Activated CD8-positive, alpha-beta memory T cell treated with anti-CD3 and anti-CD28 coated beads, Interleukin-2, amount 50 U/mL, for 24 hours (primary cell): ENCODE measurements around the gene PRDM15.

Experiments
- DNase-seq: peaks from one replicate; pipeline ENCODE4 v3.0.0-alpha.2; 2020; ENCODE audit errors: extremely low read depth

PRDM15 gene

GRCh38 chr21:41843584-41843983 is 35.6 kb downstream of the PRDM15 start:
- no peak for DNase-seq

GRCh38 chr21:41840880-41841279 is 38.3 kb downstream of the PRDM15 start:
- DNase-seq = no peak

- DNase-seq = no peak
Measured at GRCh38 chr21:41839387-41840000, 39.6 kb downstream of the PRDM15 start.

DNA sequence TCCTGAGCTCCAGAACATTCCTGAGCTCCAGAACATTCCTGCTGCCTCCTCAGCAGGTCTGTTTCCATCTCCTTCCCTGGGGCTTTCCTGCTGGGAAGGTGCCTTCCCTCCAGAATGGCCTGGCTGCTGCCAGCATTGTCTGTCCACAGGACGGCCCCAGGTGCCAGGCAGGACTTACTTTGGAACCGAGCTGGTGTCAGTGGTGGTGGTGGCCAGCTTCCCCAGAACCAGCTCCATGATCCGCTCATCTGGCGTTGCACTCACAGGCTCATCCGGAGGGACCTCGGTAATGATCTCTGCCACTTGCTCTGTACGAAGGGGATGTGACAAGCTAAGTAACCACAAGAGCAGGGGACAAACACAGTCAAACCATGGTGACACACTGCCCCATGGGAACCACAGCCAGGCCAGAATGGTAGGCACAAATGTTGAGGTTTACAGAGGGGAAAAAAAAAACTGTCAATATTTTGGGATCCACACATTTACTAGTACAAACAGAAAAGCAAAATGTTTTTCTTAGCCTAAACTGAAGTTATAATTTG is 41.3 kb downstream of the PRDM15 start:
- no peak for DNase-seq

DNA sequence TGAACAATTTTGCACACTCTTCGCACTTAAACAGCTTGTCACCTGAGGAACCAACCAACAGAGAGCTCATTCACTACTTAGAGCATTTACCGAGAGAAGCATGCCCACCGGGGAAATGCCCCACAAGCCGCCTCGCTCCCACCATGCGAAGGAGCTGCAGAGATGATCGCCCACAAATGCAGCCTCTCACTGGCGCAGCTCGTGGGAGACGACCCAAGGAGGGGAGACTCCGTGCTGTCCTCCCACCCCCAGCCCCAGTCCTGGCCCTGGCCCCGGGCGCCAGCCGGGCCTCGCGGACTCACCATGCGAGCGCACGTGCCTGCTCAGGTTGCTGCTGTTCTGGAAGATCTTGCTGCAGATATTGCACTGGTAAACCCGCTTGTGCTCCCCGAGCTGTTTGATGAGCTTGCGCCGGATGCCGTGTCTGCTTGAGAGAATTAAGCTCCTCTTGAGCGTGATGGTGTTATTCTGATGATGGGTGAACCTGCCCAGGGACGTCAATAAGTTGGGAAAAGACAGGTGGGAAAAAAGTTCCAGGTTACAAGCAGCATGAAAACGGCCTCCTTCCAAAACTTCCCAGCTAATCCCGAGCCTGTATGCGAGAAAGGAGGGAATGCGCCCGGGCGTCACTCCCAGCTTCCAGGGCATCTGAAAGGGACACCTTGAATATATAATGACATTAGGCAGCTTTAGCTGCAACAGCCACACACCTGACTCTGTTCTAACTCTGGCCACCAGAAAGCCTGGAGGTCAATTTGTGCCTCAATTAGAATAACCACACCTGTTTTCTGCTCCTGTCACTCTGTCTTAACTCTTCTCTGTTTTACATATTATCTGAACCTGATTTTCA is 42.8 kb downstream of the PRDM15 start:
- no peak for DNase-seq

- no peak for DNase-seq
Measured at GRCh38 chr21:41835711-41836154, 43.4 kb downstream of the PRDM15 start.

- DNase-seq = no peak
Measured at GRCh38 chr21:41834926-41835663, 44.0 kb downstream of the PRDM15 start.

DNA sequence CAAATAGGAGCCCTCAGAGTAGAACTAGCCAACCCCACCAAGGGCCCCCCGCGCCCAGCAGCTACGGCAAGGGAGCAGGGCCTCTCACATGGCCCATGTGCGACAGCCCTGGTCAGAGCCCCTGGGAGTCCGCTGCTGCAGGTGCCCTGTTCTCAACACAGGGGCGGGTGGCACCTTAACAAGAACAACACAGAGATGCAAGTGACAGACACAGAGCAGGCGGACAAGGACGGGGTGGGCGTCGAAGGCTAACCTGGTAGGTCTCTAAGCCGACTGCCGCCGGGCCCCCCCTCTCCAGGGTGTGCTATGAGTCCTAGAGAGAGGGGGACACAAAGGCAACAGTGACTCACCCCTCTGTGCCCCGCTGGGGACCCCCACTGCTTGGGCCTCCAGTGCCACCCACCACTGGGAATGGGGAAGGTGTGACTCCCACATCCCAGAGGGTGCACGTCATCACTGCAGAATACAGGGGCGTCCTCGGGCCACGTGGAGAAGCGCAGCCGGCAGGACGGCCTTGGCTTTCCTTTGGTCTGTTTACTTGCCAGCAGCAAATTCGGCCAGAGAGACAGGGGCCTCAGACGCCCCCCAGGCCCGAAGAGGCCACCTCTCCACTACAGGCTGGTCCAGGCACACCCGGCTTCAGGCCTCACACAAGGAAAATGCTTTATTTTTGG is 44.8 kb downstream of the PRDM15 start:
- no peak for DNase-seq

- DNase-seq = no peak
Measured at GRCh38 chr21:41833497-41834115, 45.5 kb downstream of the PRDM15 start.

DNA sequence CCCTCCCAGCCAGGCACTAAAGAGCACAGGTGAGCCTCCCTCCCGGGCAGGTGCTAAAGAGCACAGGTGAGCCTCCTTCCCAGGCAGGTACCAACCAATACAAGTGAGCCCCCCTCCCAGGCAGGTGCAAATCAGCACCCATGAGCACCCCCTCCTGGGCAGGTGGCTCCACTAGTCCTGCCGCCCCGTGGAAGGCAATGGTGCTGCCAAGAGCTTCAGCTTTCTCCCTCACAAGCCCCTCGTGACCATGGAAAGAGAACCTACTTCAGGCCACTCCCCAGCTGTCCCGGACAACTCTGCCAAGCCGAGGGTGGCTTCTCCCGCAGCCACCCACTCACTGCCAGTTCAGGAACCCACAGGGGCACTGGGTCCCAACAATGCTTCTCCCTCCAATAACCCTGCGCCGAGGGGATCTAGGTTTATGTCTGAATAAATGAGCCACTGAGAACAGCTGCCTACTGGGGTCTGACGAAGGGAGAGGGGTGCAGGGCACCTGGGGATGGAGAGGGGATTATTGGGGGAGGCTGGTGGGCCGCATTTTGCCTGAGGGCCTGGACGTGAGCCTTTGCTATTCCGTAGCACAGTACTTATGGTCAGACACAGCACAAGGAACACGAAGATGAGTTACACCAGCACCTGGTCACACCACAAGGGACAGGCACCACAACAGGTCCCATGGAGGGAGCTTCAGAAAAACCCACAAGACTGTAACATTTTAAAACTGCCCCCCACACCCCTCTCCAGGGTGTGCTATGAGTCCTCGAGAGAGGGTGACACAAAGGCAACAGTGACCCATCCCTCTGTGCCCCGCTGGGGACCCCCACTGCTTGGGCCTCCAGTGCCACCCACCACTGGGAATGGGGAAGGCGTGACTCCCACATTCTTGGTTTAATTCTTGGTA is 46.3 kb downstream of the PRDM15 start:
- no peak for DNase-seq

DNA sequence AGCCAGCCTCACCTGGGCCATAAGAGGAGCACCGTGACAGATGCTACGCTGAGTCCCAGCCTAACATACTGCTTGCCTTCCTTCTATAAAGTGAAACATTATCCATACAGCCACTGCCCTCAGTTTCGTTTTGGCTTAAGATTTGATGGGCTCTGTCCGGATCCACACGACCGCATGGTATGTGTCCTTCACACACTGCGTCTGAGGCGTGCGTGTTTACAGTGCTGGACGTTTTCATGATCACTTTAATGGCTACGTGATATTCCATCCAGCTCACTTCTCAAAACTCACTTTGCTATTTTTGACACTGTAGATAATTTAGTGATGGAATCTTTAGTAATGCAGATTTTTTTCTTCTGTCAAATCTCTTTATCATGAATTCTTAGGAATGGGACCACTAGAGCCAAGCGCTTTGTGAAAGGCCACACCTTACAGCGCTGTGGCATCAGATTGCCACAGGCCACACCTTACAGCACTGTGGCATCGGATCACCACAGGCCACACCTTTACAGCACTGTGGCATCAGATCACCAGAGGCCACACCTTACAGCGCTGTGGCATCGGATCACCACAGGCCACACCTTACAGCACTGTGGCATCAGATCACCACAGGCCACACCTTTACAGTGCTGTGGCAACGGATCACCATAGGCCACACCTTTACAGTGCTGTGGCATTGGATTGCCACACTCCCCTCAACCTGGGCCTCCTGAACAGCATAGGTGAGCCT is 47.1 kb downstream of the PRDM15 start:
- no peak for DNase-seq

GRCh38 chr21:41831453-41831831 is 47.7 kb downstream of the PRDM15 start:
- no peak for DNase-seq

DNA sequence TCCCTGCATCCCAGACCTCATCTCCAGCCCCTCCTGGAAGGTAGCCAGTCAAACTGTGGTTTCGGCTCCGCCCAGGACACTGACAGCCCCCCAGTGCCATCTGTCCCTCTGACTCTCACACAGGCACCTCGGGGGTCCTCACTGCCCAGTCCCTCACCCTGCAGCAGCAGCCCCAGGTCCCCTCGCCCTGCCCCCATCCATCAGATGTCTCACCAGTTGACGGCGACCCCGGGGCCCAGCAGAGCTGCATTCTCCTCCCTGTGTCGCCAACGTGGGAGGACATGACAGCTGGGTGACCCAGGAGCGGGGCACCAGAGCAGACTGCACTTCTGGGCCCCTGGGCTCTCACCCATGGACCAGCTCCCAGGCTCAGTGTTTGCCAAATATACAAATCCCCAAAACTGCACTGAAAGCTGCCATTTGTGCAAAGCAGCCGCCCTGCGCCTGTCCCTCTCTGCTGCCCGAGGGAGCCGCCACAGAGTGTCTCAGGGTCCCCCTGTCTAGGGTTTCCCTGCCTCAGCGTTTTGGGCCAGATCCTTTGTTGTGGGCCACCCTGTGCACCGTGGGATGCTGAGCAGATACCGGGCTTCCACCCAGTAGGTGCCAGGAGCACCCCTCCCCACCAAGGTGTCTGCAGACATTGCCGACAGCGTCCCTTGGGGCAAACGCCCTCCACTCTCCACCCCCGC is 48.2 kb downstream of the PRDM15 start:
- DNase-seq = no peak

DNA sequence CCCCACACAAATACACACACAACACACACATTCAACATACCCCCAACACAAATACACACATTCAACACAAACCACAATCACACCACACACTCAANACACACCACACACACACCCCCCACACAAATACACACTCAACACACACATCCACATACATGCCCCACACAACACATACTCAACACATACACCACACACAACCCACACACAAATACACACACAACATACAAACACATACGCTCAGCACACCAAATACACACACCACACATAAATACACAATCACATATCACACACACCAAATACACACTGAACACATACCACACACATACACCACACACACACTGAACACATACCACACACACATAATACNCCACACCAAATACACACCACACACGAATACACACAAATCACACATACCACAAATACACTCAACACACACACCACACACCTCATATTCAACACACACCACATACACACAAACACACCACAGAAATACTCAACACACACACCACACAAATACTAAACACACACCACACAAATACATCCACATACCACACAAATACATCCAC is 48.9 kb downstream of the PRDM15 start:
- no peak for DNase-seq

GRCh38 chr21:41828884-41829360 is 50.2 kb downstream of the PRDM15 start:
- no peak for DNase-seq

DNA sequence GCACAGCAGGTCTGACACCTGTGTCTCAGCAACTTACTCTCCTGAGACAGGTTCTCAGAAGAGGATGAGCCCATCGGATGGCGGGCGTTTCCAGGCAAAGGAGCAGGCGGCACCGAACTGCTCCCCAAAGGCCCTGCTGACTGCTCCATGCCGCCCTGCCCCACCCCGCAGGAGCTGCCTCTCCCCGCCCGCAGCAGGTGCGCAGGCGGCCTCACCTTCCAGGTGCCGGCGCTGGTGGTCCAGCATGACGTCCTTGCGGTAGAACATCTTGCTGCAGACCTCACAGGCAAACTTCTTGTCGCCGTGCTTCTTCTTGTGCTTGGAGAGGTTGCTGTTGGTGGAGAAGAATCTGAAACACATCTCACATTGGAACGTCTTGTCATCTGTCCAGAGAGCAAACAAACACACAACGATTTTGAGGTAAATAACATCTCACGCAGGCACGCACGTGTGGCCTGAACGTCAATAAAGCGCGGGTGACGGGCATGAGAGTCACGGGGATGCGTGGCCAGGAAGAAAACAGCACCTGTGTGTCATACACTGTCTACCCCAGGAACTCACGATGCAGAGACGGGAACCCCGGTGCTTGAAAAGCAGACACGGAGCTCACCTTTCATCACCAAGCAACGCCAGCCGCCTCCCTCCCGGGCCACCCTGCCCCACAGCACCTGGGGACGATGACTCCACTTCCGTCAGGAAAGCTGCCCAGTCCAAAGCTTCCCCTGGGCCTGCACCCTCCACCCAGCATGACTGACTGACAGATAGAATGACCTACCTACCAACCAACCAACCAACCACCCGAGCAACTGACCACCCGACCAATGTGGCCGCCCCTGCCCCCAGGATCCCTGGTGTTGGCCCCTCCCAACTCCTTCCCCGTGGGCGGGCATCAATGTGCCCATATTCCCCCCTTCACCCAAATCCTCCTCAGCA is 50.9 kb downstream of the PRDM15 start:
- no peak for DNase-seq

DNA sequence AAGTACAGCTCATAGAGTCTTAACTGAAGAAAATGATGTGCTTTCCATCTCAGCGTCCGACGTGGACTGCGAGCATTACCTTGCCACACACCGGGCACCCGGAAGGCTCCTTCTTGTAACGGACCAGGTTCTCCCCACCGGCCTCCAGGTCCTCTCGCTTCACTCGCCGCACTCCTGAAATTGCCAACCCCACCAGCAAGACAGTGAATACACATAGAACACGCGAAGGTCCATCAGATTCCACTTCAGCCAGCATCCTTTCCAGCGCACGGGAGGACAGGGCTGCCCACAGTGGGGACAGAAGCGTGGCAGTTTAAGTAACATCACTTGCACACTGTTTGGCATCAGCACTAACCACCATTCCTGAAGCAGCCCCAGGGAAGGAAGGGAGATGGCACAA is 53.3 kb downstream of the PRDM15 start:
- DNase-seq = no peak
